KOPT-K1 (cell line): ENCODE measurements around the gene SPEM2.

ENCODE experiments used
- H3K27ac ChIP-seq: fragments of 200-600 bp; sonication (generic); 2 replicates; pipeline ENCODE4 v1.5.1; 2016; ENCODE audit warnings: antibody characterized with exemption, mild to moderate bottlenecking, low read depth, low read length; ENCODE audit not compliant: poor library complexity, severe bottlenecking
- H3K36me3 ChIP-seq: fragments of 200-600 bp; sonication (generic); 2 replicates; pipeline ENCODE4 v1.5.1; 2017; ENCODE audit warnings: antibody characterized with exemption, mild to moderate bottlenecking, low read length, moderate library complexity; ENCODE audit not compliant: insufficient read depth
- H3K9me3 ChIP-seq: fragments of 200-600 bp; sonication (generic); 2 replicates; pipeline ENCODE4 v1.5.1; 2017; ENCODE audit warnings: antibody characterized with exemption, low read length, mild to moderate bottlenecking; ENCODE audit not compliant: insufficient read depth, poor library complexity, severe bottlenecking

The SPEM2 gene

DNA sequence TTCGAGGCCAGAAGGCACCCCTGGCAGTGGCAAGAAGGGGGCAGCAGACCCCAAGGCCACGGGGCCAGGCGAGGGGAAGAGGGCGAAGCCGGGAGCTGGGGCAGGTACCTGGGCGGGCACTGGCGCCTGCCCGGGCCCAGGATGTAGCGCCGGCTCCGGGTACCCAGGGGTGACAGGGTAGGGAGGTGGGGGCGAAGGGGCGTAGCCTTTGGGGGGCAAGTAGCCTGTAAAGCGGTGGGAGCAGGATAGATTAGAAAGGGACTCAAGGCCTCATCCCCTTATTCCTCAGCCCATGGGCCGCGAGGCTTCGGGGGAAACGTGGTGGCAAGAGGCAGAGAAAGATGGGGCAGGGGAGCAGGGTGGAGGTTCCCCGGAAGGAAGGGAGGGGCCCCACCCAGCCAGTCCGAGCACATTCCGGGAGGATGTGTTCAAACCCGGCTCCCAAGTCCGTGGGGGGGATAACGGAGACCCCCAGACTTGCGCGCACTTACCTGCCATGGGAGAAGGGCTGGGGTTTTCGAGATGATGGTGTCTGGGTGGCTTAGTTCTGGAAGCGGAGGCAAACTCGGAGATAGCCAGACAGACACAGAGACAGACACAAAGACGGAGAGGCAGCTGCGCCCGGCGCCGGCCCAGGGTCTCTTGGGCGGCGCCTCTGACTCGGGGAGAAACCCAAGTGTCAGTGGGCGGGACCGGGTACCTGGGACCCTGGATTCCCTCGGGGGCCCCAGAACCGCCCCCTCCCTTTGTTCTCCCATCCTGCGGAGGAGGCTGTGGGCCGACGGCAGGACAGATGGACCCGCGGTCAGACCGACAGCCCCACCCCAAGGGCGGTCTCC lies 31.6 kb upstream of the SPEM2 start:
- H3K27ac ChIP-seq: peak overlapping the region; percentile 66

DNA sequence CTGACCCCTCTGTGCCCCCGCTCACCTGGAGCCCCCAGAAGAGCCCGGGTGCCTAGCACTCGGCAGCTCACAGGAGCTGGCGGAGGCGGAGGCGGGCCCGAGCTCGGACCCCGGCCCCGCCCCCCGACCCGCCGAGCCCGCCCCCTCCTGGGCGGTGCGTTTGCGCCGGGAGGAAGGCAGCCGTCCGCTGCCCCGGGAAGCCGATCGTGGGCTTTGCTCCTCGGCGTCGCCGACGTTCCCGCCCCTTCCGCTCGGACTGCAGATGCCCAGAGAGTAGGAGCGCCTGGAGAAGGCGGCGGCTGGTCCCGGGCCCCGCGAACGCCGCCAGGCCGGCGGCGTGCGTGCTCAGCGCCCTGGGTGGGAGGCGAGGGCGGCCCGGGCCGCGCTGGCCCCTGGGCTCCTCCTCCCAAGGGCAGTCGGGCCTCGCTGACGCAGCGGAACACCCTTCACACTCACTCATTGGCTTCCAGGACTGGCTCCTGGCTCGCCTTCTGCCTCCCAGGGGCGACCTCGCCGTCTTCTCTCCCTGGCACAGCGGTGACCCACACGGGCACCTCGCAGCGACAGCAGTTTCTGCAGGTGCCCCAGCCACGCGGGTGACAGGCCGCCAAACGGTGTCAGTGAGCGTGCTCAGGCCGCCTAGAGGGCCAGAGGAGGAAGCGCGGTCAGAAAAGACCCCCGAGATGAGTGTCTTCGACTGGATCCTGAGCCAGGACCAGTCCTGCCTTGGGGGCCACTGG lies 30.8 kb upstream of the SPEM2 start, which contains the start of gene PLSCR3:
Gene PLSCR3 (minus strand): TSS at position 74 of the 740 bp plus-strand sequence. CDS start 415 bp downstream, outside the sequence.
- peak within 1 kb of the TSS; percentile 66 for H3K27ac ChIP-seq
- H3K9me3 ChIP-seq: no peaks in the 10 kb centered on the region
- H3K36me3 ChIP-seq: no peaks in the 10 kb centered on the region

More for the DNA sequence above, 31.6 kb upstream of the SPEM2 start:
- Histone ChIP-seq H3K36me3 (no peaks in the 10 kb centered on the region), H3K9me3 (no peaks in the 10 kb centered on the region)

- Histone ChIP-seq H3K27ac (no peak overlapping the region), H3K36me3 (no peaks in the 10 kb centered on the region), H3K9me3 (no peaks in the 10 kb centered on the region)
These were observed 29.3 kb upstream of the SPEM2 start for GRCh38 chr17:7396147-7396546.

- no peaks in the 10 kb centered on the region for H3K9me3 ChIP-seq
- no peak overlapping the region for H3K27ac ChIP-seq
- no peaks in the 10 kb centered on the region for H3K36me3 ChIP-seq
These were observed 26.8 kb upstream of the SPEM2 start for GRCh38 chr17:7398612-7399011.

- Histone ChIP-seq H3K36me3 (no peaks in the 10 kb centered on the region), H3K27ac (peak overlapping the region; percentile 63), H3K9me3 (no peaks in the 10 kb centered on the region)
These were observed 22.2 kb upstream of the SPEM2 start for GRCh38 chr17:7403043-7403726.

DNA sequence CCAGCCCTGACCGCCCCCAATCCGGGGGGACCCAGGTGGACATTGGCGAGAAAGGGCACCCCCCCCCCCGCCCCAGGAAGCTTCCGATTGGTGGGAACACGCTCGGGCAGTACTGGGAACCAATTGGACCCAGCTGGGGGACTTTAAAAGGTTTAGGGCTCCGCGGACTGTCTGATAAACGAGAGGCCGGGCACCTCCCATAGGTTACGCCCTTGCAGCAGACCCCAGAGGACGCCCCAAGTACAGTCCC lies 21.8 kb upstream of the SPEM2 start:
- Histone ChIP-seq H3K9me3 (no peaks in the 10 kb centered on the region), H3K27ac (peak overlapping the region; percentile 63), H3K36me3 (no peaks in the 10 kb centered on the region)

GRCh38 chr17:7403977-7404736 lies 21.3 kb upstream of the SPEM2 start, which contains the start of gene TMEM256:
TMEM256 (minus strand) TSS chr17:7404097; CDS start chr17:7404084, 13 bp downstream.
- no peaks in the 10 kb centered on the region for H3K36me3 ChIP-seq
- H3K9me3 ChIP-seq: no peaks in the 10 kb centered on the region
- peak within 1 kb of the TSS; percentile 63 for H3K27ac ChIP-seq

GRCh38 chr17:7404737-7405349 lies 20.6 kb upstream of the SPEM2 start:
- Histone ChIP-seq H3K9me3 (no peaks in the 10 kb centered on the region), H3K36me3 (no peaks in the 10 kb centered on the region), H3K27ac (peak overlapping the region; percentile 63)

- Histone ChIP-seq H3K36me3 (no peaks in the 10 kb centered on the region), H3K27ac (no peak overlapping the region), H3K9me3 (no peaks in the 10 kb centered on the region)
These were observed 19.8 kb upstream of the SPEM2 start for GRCh38 chr17:7405350-7406234.

DNA sequence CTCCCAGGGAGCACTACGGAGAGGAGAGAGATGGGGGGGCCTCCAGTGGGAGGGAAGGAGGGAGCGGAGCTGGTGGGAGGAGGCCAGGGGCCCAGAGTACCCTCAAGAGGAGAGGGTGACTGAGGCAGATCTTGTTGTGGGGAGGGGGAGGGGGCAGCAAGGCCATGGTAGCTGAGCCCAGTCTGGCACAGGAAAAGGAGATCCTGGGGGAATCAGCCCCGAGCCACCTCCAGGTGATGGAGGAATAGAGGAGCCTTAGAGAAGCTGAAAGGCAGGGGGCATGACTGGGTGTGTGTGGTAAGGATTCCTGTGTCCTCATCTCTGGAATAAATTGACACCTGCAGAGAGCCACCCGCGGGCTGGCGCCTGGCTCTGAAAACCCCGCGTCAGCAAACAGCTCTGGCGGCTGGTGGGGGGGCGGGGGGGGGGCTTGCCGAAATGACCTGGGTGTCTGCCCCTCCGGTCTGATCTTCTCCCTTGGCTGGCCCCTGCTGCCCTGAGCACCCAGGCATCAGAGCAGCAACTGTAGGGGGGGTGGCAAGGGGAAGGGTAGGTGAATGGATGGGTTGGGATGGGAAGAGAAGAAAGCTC lies 19.1 kb upstream of the SPEM2 start:
- no peaks in the 10 kb centered on the region for H3K36me3 ChIP-seq
- H3K9me3 ChIP-seq: no peaks in the 10 kb centered on the region
- no peak overlapping the region for H3K27ac ChIP-seq

DNA sequence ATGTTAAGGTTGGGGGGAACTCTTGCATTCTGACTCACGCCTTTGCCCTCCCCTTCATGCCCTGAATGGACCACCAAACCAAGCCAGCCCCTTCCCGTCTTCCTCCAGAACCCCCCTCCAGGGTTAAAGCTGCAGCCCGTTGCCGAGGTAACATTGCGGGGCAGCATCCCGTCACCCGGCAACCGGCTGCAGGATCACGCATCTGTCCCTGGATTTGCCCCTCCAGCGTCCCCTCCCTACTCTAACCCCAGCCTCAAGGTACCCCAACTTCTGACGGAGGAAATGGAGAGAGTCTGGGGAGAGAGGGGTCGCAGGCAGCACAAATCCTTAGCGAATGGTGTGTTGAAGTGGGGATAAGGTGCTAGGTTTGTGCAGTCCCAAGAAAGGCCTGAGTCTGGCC lies 18.3 kb upstream of the SPEM2 start:
- Histone ChIP-seq H3K27ac (no peak overlapping the region), H3K9me3 (no peaks in the 10 kb centered on the region), H3K36me3 (no peaks in the 10 kb centered on the region)

GRCh38 chr17:7407485-7408251 lies 17.7 kb upstream of the SPEM2 start, which contains the start of gene NLGN2:
NLGN2 (plus strand) TSS chr17:7407845; CDS start chr17:7408256, 411 bp downstream.
- Histone ChIP-seq H3K36me3 (no peaks in the 10 kb centered on the region), H3K9me3 (no peaks in the 10 kb centered on the region), H3K27ac (no peak within 1 kb of the TSS)
